NCI-H446 (cell line): ENCODE measurements around the gene SOD2.
"Not testable (repeated sequence)": the region's sequence is repeated elsewhere in the genome, so short reads cannot be mapped to it uniquely, and the experiment has no call there.

Source experiments
- DNase-seq, 2 experiments: peaks; one replicate each; lab custom pipeline; 2025; lab: John Stamatoyannopoulos, UW

The SOD2 gene

GRCh38 chr6:159716247-159717096 lies 23.4 kb upstream of the SOD2 start:
- peak in 1 of 2 experiments; percentile 48 for DNase-seq

DNA sequence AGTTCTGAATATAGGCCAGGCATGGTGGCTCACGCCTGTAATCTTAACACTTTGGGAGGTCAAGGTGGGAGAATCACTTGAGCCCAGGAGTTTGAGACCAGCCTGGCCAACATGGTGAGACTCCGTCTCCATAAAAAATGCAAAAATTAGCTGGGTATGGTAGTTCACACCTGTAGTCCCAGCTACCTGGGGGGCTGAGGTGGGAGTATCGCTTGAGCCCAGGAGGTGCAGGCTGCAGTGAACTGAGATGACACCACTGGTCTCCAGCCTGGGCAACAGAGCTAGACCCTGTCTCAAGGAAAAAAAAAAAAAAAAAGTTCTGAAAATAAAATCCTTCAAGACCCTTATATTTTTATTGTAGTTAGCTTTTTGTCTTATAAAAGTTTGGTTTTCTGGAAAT lies 22.6 kb upstream of the SOD2 start:
- no peak for DNase-seq

DNA sequence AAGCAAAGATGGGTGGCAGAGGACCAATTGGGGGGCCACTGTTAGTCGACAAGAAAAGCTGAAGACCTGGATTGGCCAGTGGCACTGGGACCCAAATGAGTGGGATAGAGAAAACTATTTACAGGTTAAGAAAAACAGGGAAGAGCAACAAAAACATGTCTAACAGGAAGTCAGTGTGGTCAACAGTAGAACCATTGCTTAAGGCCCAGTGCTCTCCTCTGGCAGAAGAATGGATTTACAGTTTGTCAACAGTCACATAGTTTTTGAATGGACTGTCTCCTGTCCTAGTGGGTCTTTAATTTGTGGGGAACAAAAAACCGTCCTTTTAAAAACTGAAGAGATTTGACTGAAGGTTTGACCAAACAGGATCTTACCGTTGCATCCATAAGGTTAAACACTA lies 22.1 kb upstream of the SOD2 start:
- DNase-seq: no peak

- no peak for DNase-seq
Measured at GRCh38 chr6:159714404-159714803, 21.4 kb upstream of the SOD2 start.

DNA sequence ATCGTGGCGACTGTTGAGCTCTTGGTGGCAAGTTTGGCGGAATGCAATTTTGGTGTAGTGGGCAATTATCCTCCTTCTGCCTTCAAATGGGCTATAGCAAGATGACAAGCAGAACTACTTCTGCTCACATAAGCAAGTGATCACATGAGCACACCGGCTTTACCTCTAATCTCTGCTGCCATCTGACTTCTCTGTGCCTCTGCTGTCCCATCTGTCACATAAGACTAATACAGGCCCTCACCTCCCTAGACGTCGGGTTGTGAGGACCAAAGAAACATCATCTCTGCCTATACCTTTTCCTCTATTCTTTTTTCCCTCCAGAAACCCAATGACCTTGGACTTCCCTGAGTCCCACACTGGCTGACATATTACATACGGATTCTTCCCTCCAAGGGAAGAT lies 20.9 kb upstream of the SOD2 start:
- no peak for DNase-seq

DNA sequence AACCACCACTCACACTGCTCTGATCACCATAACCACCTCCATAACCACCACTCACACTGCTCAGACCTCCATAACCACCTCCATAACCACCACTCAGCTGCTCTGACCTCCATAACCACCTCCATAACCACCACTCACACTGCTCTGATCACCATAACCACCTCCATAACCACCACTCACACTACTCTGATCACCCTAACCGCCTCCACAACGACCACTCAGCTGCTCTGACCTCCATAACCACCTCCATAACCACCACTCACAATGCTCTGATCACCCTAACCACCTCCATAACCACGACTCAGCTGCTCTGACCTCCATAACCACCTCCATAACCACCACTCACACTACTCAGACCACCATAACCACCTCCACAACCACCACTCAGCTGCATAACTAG lies 19.3 kb upstream of the SOD2 start:
- DNase-seq: not testable (repeated sequence)

DNA sequence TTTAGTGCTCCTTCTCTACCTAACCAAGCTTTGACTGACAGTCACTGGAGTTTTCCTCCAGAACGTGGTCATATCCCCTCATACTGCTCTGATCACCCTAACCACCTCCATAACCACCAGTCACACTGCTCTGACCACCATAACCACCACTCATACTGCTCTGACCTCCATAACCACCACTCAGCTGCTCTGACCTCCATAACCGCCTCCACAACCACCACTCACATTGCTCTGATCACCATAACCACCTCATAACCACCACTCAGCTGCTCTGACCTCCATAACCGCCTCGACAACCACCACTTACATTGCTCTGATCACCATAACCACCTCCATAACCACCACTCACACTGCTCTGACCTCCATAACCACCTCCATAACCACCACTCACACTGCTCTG lies 17.6 kb upstream of the SOD2 start:
- not testable (repeated sequence) for DNase-seq

DNA sequence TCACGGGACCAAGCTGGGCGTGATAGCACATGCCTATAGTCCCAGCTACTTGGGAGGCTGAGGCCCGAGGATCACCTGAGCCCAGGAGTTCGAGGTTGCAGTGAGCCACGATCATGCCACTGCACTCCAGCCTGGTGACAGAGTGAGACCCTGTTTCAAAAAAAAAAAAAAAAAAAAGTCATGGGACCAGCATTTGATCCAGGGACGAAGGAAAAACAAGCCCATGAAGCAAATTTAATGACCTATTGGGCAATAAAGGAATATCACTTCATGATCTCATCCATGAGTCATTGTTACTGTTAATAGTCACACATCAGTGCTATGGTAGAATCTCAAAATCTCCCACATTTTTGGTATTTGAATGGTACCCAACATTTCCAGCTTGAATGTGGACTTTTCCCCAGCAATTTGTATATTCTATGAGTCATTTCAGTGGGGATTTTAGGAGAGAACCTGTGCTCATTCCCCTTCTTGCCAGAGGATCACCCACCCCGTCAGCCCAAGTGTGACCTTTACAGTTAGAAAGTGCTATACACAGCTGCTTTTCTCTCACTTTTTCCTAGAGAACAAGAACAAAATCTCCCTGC lies 8.5 kb upstream of the SOD2 start:
- DNase-seq: no peak

DNA sequence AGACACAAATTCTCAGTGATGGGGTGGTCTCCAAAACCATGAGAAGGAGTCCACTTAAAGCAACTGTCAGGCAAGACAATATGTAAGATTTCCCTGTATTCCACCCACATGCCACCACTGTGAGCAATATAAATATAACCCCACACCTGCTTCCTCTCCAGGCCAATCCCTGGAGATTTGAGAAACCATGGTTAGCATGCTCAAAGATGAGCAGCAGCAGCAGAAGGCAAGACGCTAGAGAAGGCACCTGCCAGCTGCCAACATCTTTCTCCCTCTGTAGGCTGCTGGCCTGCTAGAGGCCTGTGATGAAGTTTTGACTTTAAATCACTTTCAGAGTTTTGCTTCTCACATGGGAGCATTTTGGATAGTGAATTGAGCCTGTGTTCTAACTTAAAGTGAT lies 7.9 kb upstream of the SOD2 start:
- no peak for DNase-seq

- no peak for DNase-seq
Measured at GRCh38 chr6:159695984-159696383, 2.9 kb upstream of the SOD2 start.

DNA sequence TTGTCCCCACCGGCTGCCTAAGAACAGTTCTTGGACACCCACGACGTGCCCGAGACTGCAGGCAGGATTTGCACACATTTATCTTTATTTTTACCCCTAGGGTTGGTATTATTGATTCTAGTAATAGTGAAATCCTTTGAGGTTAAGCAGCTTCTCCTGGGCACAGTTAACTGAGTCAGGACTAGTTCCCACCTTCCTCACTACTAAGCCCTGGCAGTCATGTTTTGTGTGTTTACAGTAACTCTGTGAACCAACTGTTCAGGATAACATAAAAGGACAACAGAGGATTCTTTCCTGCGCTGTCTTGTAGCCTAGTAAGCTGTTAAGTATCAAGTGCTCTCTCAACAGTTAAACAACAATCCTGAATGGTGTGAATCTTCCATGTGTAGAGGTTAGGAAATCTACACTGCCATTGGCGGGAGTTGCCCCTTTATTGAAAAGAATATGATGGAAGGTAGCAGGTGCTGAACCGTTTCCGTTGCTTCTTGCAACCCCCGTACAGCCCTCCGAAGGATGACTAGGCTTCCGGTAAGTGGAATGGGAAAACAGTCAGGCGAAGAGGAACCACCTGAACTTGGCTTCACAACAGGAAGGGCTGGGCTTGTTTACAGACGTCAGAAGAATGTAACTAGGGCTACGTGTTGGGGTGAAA lies 979 bp upstream of the SOD2 start:
- DNase-seq: no peak

DNA sequence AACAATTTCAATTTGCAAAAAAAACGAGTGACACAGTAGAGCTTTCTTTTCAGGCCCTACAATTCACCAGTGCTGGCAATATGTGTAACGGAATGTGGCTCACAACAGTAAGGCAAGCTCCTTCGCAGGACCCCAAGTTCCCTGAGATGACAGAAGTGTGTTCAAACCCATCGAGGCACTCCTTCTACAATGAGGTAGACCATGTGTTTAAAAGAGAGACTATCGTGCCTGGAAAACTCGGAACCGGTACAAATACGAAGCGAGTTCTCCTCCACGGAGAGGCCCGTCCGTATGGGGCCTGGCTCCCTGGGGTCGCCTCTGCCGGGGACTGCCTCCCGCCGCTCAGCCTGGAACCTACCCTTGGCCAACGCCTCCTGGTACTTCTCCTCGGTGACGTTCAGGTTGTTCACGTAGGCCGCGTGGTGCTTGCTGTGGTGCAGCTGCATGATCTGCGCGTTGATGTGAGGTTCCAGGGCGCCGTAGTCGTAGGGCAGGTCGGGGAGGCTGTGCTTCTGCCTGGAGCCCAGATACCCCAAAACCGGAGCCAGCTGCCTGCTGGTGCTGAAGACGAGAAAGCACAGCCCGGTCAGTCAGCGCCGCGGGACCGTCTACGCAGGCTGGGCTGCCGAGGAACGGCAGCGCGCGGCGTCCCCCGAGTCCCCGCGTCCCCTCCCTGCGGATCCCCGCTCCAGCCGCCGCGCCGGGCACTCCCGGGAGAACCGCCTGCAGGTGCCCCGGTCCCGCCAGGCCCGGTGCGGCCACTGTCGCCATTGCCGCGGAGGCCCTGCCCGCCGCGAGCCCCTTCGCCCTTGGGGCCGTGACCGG lies 526 bp downstream of the SOD2 start:
- no peak for DNase-seq

- no peak for DNase-seq
Measured at GRCh38 chr6:159691963-159692287, 1.1 kb downstream of the SOD2 start.

GRCh38 chr6:159691133-159691962 lies 1.7 kb downstream of the SOD2 start:
- peak; percentile 39 to 53 for DNase-seq

DNA sequence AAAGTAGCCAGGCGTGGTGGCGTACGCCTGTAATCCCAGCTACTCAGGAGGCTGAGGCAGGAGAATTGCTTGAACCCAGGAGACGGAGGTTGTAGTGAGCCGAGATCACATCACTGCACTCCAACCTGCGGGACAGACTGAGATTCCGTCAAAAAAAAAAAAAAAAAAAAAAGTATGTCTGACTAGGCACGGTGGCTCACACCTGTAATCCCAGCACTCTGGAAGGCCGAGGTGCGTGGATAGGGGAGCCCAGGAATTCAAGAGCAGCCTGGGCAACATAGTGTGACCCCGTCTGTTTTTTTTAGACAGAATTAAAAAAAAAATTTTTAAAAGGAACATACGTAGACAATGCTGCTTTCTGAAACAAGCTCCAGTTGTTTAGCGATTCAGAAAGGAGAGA lies 2.9 kb downstream of the SOD2 start:
- DNase-seq: not testable (repeated sequence)

DNA sequence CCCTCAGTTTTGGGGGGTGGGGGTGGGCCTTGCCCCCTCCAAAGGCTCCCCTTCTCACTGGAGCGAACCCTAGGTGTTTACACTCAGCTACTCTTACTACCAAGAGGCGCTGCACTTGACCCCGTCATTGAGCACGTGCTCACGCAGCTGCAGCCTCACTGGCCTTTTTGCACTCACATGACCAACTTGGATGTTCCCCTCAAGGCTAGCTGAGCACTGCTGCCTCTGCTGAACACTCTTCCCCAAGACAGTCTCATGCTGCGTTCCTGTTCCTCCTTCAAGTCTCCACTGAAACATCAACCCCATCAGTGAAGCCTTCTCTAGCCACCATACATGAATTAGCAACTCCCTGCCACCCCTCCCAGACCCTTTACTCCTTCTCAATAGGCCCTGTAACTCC lies 4.0 kb downstream of the SOD2 start:
- no peak for DNase-seq

DNA sequence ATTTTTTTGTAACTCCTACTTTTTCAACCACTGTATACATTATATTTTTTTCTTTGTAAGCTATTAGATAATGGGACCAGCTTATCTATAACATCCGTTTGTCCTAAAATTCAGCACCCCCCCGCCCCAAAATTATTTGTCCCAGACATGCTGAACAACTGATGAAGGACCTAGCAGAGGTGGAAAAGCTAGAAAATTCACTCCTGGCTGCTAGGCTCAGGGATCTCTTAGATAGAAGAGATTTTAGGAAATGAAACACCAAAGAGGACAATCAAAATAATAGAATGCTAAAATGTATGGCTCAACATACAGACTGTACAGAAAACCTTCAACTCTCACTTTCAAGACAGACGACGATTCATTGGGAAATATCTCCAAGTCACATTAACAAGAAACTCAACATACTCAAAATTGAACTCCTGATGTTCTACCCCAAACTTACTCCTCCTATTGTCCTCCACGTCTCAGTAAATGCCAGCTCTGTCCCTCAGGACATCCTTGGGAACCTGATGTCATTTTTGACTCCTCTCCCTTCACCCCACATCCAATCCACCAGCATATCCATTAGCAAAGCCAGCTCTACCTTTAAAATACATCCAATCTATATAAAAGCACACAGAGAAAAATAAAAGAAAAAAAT lies 4.7 kb downstream of the SOD2 start:
- DNase-seq: no peak

GRCh38 chr6:159687341-159687740 lies 5.7 kb downstream of the SOD2 start:
- DNase-seq: no peak

- no peak for DNase-seq
Measured at GRCh38 chr6:159686703-159687102, 6.3 kb downstream of the SOD2 start.

GRCh38 chr6:159686040-159686439 lies 7.0 kb downstream of the SOD2 start:
- DNase-seq: no peak

DNA sequence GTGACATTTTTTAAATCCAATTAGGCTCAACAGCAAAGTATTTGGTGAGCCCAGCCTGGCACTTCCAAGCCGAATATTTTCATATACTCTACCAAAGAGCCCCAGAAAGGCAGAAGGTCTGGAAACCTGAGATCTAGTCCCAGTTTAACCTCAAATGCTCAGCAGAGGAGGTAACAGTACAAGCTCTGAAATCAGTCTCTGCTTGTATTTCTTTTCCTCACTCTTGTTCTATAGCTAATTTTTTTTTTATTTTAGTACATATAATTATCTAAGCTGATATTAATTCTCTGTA lies 9.1 kb downstream of the SOD2 start:
- no peak for DNase-seq
